WTC11 (cell line): ENCODE results near the gene FGFR4.

ENCODE experiments used
- CBFB ChIP-seq: sonication (generic); formaldehyde crosslinking; IDR thresholded peaks from 2 replicates; pipeline ENCODE4 v1.8.1; 2022; ENCODE audit warnings: mild to moderate bottlenecking, low read depth, missing genetic modification reagents
- HMGA2 ChIP-seq: fragments of 250-450 bp; sonication (Bioruptor Pico); IDR thresholded peaks from 2 replicates; pipeline ENCODE4 v1.4.0; 2021; ENCODE audit warnings: mild to moderate bottlenecking, moderate library complexity
- JUN ChIP-seq: sonication (generic); formaldehyde crosslinking; IDR thresholded peaks from 2 replicates; pipeline ENCODE4 v1.8.0; 2023; ENCODE audit warnings: mild to moderate bottlenecking, missing genetic modification reagents
- TF ChIP-seq, protein P1 (sequence below): fragments of 200-600 bp; IDR thresholded peaks from 2 replicates; pipeline ENCODE4 v1.8.0; 2022; ENCODE audit warnings: antibody characterized with exemption
- TF ChIP-seq, protein P2 (sequence below): sonication (generic); formaldehyde crosslinking; IDR thresholded peaks from 2 replicates; pipeline ENCODE4 v1.8.0; 2022; ENCODE audit warnings: mild to moderate bottlenecking, missing genetic modification reagents
- TF ChIP-seq, protein P3 (sequence below): sonication (generic); formaldehyde crosslinking; IDR thresholded peaks from 2 replicates; pipeline ENCODE4 v1.8.0; 2023; ENCODE audit warnings: missing genetic modification reagents, mild to moderate bottlenecking, borderline replicate concordance

DNA sequence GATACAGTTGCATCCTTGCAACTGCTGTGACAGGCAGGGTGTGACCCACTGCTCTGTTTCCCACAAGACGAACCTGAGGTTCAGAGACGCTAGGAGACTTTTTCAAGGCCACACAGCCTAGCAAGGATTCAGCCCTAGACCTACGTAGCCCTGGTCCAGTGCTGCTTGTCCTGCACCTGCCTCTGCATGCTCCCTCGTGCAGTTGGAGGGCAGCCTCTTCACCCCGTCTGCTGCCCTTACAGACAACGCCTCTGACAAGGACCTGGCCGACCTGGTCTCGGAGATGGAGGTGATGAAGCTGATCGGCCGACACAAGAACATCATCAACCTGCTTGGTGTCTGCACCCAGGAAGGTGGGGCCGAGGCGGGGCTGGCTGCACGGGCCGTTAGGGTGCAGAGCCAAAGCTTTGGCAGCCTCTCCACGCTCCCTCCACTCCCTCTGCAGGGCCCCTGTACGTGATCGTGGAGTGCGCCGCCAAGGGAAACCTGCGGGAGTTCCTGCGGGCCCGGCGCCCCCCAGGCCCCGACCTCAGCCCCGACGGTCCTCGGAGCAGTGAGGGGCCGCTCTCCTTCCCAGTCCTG, 8.5 kb downstream of the FGFR4 start:
- TF ChIP-seq, protein P1, sequence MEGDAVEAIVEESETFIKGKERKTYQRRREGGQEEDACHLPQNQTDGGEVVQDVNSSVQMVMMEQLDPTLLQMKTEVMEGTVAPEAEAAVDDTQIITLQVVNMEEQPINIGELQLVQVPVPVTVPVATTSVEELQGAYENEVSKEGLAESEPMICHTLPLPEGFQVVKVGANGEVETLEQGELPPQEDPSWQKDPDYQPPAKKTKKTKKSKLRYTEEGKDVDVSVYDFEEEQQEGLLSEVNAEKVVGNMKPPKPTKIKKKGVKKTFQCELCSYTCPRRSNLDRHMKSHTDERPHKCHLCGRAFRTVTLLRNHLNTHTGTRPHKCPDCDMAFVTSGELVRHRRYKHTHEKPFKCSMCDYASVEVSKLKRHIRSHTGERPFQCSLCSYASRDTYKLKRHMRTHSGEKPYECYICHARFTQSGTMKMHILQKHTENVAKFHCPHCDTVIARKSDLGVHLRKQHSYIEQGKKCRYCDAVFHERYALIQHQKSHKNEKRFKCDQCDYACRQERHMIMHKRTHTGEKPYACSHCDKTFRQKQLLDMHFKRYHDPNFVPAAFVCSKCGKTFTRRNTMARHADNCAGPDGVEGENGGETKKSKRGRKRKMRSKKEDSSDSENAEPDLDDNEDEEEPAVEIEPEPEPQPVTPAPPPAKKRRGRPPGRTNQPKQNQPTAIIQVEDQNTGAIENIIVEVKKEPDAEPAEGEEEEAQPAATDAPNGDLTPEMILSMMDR: no peak
- TF ChIP-seq, protein P2, sequence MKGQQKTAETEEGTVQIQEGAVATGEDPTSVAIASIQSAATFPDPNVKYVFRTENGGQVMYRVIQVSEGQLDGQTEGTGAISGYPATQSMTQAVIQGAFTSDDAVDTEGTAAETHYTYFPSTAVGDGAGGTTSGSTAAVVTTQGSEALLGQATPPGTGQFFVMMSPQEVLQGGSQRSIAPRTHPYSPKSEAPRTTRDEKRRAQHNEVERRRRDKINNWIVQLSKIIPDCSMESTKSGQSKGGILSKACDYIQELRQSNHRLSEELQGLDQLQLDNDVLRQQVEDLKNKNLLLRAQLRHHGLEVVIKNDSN: no peak
- TF ChIP-seq, protein P3, sequence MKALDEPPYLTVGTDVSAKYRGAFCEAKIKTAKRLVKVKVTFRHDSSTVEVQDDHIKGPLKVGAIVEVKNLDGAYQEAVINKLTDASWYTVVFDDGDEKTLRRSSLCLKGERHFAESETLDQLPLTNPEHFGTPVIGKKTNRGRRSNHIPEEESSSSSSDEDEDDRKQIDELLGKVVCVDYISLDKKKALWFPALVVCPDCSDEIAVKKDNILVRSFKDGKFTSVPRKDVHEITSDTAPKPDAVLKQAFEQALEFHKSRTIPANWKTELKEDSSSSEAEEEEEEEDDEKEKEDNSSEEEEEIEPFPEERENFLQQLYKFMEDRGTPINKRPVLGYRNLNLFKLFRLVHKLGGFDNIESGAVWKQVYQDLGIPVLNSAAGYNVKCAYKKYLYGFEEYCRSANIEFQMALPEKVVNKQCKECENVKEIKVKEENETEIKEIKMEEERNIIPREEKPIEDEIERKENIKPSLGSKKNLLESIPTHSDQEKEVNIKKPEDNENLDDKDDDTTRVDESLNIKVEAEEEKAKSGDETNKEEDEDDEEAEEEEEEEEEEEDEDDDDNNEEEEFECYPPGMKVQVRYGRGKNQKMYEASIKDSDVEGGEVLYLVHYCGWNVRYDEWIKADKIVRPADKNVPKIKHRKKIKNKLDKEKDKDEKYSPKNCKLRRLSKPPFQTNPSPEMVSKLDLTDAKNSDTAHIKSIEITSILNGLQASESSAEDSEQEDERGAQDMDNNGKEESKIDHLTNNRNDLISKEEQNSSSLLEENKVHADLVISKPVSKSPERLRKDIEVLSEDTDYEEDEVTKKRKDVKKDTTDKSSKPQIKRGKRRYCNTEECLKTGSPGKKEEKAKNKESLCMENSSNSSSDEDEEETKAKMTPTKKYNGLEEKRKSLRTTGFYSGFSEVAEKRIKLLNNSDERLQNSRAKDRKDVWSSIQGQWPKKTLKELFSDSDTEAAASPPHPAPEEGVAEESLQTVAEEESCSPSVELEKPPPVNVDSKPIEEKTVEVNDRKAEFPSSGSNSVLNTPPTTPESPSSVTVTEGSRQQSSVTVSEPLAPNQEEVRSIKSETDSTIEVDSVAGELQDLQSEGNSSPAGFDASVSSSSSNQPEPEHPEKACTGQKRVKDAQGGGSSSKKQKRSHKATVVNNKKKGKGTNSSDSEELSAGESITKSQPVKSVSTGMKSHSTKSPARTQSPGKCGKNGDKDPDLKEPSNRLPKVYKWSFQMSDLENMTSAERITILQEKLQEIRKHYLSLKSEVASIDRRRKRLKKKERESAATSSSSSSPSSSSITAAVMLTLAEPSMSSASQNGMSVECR: no peak
- TF ChIP-seq JUN (CRISPR knock-in tag) (no peak), CBFB (no peak), HMGA2 (no peak)
